ENCODE results near the gene STK10.

The STK10 gene

DNA sequence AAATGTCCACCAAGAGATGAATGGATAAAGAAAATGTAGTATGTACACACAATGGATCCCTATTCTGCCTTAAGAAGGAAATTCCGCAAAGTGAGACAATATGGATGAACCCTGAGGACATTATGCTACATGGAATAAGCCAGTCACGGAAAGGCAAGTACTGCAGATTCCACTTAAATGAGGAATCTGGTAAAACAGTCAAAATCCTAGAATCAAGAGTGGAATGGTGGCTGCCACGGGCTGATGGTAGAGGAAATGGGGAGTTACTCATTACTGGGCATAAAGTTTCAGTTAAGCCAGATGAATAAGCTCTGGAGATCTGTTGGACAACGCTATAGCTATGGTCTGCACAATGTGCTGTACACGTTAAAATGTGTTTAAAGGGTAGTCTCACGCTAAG is 47.2 kb downstream of the STK10 start:
- peaks cover 53% of the 10 kb centered on the region for H3K4me1 ChIP-seq (ENCODE audit: low read length)
- peaks cover 17% of the 10 kb centered on the region for H3K36me3 ChIP-seq (replicated peaks; ENCODE audit: low read depth, low read length)
- H3K4me3 ChIP-seq (ENCODE audit: low read length), result no peak overlapping the region
- peaks cover 18% of the 10 kb centered on the region for H4K20me1 ChIP-seq (ENCODE audit: insufficient read depth, low read length)
- no peak overlapping the region for H3K27ac ChIP-seq (ENCODE audit: low read length)
- H3K9ac ChIP-seq (ENCODE audit: low read length), result no peak overlapping the region
- H3K4me2 ChIP-seq (ENCODE audit: low read length), result no peak overlapping the region
- no peak overlapping the region for H2AFZ ChIP-seq (ENCODE audit: low read depth, low read length)
- TF ChIP-seq EZH2phosphoT487 (IDR thresholded peaks at IDR 0.05; ENCODE audit: low read depth), result no peak
- TF ChIP-seq, protein P1, sequence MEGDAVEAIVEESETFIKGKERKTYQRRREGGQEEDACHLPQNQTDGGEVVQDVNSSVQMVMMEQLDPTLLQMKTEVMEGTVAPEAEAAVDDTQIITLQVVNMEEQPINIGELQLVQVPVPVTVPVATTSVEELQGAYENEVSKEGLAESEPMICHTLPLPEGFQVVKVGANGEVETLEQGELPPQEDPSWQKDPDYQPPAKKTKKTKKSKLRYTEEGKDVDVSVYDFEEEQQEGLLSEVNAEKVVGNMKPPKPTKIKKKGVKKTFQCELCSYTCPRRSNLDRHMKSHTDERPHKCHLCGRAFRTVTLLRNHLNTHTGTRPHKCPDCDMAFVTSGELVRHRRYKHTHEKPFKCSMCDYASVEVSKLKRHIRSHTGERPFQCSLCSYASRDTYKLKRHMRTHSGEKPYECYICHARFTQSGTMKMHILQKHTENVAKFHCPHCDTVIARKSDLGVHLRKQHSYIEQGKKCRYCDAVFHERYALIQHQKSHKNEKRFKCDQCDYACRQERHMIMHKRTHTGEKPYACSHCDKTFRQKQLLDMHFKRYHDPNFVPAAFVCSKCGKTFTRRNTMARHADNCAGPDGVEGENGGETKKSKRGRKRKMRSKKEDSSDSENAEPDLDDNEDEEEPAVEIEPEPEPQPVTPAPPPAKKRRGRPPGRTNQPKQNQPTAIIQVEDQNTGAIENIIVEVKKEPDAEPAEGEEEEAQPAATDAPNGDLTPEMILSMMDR (IDR thresholded peaks at IDR 0.05; ENCODE audit: low read depth, low read length), result no peak
- H3K79me2 ChIP-seq (ENCODE audit: low read length), result peaks cover 79% of the 10 kb centered on the region
- H3K9me3 ChIP-seq (ENCODE audit: insufficient read depth, low read length), result no peaks in the 10 kb centered on the region
- H3K27me3 ChIP-seq (ENCODE audit: low read depth, low read length), result no peaks in the 10 kb centered on the region

DNA sequence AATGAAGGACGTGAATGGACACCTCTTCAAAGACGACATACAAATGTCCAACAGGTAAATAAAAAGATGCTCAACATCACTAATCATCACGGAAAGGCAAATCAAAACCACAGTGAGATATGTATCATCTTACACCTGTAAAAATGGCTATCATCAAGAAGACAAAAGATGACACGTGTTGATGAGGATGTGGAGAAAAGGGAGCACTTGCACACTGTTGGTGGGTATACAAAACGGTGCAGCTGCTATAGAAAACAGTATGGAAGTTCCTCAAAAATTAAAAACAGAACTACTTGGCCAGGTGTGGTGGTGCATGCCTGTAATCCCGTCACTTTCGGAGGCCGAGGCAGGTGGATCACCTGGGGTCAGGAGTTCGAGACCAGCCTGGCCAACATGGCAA is 47.9 kb downstream of the STK10 start:
- no peak for TF ChIP-seq EZH2phosphoT487 (IDR thresholded peaks at IDR 0.05; ENCODE audit: low read depth)
- TF ChIP-seq, protein P1 (IDR thresholded peaks at IDR 0.05; ENCODE audit: low read depth, low read length), result no peak
- Histone ChIP-seq H3K27ac (ENCODE audit: low read length) (peak overlapping the region; percentile 27), H3K36me3 (replicated peaks; ENCODE audit: low read depth, low read length) (peaks cover 20% of the 10 kb centered on the region), H3K79me2 (ENCODE audit: low read length) (peaks cover 78% of the 10 kb centered on the region), H3K9ac (ENCODE audit: low read length) (no peak overlapping the region), H3K27me3 (ENCODE audit: low read depth, low read length) (no peaks in the 10 kb centered on the region), H3K4me3 (ENCODE audit: low read length) (no peak overlapping the region), H3K4me2 (ENCODE audit: low read length) (peak overlapping the region; percentile 54), H4K20me1 (ENCODE audit: insufficient read depth, low read length) (peaks cover 18% of the 10 kb centered on the region), H2AFZ (ENCODE audit: low read depth, low read length) (no peak overlapping the region), H3K4me1 (ENCODE audit: low read length) (peaks cover 48% of the 10 kb centered on the region), H3K9me3 (ENCODE audit: insufficient read depth, low read length) (no peaks in the 10 kb centered on the region)

DNA sequence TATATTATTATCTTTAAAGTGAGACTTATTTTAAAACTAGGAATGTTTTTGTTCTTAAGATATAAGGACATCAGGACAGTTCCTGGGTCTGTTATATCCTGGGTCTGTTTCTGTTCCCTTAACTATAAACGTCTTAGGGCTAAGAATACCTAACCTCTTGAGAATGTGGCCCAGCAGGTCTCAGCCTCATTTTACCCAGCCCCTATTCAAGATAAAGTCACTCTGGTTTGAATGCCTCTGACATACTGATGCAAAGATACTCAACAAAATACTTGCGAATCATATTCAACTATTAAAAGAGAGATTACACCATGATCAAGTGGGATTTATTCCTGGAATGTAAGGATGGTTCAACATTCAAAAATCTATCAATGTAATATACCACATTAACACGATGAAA is 51.0 kb downstream of the STK10 start:
- H4K20me1 ChIP-seq (ENCODE audit: insufficient read depth, low read length), result peaks cover 13% of the 10 kb centered on the region; the same call in 1 of the 2 replicates
- H3K4me1 ChIP-seq (ENCODE audit: low read length), result peaks cover 25% of the 10 kb centered on the region
- no peak overlapping the region for H3K4me3 ChIP-seq (ENCODE audit: low read length)
- H3K27me3 ChIP-seq (ENCODE audit: low read depth, low read length), result no peaks in the 10 kb centered on the region
- H3K27ac ChIP-seq (ENCODE audit: low read length), result no peak overlapping the region
- H3K79me2 ChIP-seq (ENCODE audit: low read length), result peaks cover 75% of the 10 kb centered on the region
- peaks cover 34% of the 10 kb centered on the region for H3K36me3 ChIP-seq (replicated peaks; ENCODE audit: low read depth, low read length)
- no peak overlapping the region for H2AFZ ChIP-seq (ENCODE audit: low read depth, low read length)
- H3K9ac ChIP-seq (ENCODE audit: low read length), result no peak overlapping the region
- TF ChIP-seq EZH2phosphoT487 (IDR thresholded peaks at IDR 0.05; ENCODE audit: low read depth), result no peak
- TF ChIP-seq, protein P1 (IDR thresholded peaks at IDR 0.05; ENCODE audit: low read depth, low read length), result no peak
- H3K9me3 ChIP-seq (ENCODE audit: insufficient read depth, low read length), result no peaks in the 10 kb centered on the region
- H3K4me2 ChIP-seq (ENCODE audit: low read length), result no peak overlapping the region

DNA sequence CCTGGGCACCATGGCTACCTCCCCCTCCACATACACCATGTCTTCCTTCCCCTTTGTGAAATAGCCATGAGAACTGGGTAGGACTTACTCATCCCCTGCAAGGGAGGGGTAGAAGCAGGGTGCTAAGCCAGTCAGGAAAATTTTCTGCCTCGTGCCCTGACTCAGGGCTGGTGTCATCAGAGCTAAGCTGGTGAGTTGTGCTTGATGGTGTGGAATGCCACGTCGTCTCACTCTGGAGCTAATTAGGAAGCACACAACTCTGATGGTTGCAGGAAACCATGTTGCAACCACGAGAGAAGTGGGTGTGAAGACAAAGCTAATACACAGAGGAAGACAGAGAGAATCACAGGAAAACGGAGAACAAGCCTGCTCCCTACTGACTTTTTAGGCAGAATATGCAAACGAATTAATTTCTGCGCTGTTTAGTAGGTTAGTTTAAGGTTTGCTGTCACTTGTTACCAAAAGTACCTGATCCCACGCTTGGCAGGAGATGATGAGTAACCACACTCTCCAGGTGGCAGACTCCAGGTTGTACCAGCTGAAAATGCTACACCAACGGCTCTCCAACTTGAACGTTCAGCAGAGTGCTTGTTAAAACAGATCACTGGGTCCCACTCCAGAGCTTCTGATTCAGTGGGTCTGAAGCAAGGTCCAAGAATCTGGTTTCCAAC is 54.5 kb downstream of the STK10 start:
- H2AFZ ChIP-seq (ENCODE audit: low read depth, low read length), result no peak overlapping the region
- peaks cover 31% of the 10 kb centered on the region for H3K36me3 ChIP-seq (replicated peaks; ENCODE audit: low read depth, low read length)
- H3K79me2 ChIP-seq (ENCODE audit: low read length), result peaks cover 68% of the 10 kb centered on the region
- H3K27ac ChIP-seq (ENCODE audit: low read length), result no peak overlapping the region
- no peaks in the 10 kb centered on the region for H3K27me3 ChIP-seq (ENCODE audit: low read depth, low read length)
- H3K4me2 ChIP-seq (ENCODE audit: low read length), result no peak overlapping the region
- TF ChIP-seq EZH2phosphoT487 (IDR thresholded peaks at IDR 0.05; ENCODE audit: low read depth), result no peak
- TF ChIP-seq, protein P1 (IDR thresholded peaks at IDR 0.05; ENCODE audit: low read depth, low read length), result no peak
- no peak overlapping the region for H3K4me3 ChIP-seq (ENCODE audit: low read length)
- peaks cover 29% of the 10 kb centered on the region for H4K20me1 ChIP-seq (ENCODE audit: insufficient read depth, low read length)
- H3K9me3 ChIP-seq (ENCODE audit: insufficient read depth, low read length), result no peaks in the 10 kb centered on the region
- H3K4me1 ChIP-seq (ENCODE audit: low read length), result no peaks in the 10 kb centered on the region
- no peak overlapping the region for H3K9ac ChIP-seq (ENCODE audit: low read length)

Data from OCI-LY3 (cell line).